Peyer's patch (tissue), 4 donors: Measurements from ENCODE around the gene LSM4.

Source experiments
- POLR2A ChIP-seq, 2 donors: fragments of 450-650 bp; IDR thresholded peaks; one replicate each; pipeline ENCODE4 v1.5.1; 2017; ENCODE audit warnings: antibody characterized with exemption in 2 of 2, mild to moderate bottlenecking in 2 of 2, moderate library complexity in 2 of 2
- TF ChIP-seq, protein P1 (sequence below), 6 experiments: fragments of 450-650 bp in 4 of 6; fragments of 200-600 bp in 2 of 6; sonication (generic) in 1 of 6; IDR thresholded peaks; one replicate each; pipeline ENCODE4 v1.5.1; 2017 to 2019; ENCODE audit warnings: antibody characterized with exemption in 6 of 6, mild to moderate bottlenecking in 3 of 6, moderate library complexity in 1 of 6

DNA sequence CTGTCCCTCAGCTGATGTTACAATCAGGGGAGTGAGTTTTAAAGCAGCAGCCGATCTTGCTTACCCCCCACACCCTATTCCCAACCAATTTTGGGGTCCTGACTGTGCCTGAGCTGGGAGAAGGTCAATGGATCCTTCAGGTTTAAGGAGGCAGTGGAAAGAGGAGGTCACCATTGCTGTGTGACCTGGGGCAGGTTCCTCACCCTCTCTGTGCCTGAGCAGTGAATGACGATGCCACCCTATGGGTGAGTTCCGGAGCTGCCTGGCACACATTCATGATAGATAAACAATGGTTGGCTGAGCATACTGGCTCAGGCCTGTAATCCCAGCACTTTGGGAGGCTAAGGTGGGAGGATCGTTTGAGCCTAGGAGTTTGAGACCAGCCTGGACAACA, 21.2 kb downstream of the LSM4 start:
- TF ChIP-seq POLR2A (IDR thresholded peaks at IDR 0.05), result no peak
- TF ChIP-seq, protein P1, sequence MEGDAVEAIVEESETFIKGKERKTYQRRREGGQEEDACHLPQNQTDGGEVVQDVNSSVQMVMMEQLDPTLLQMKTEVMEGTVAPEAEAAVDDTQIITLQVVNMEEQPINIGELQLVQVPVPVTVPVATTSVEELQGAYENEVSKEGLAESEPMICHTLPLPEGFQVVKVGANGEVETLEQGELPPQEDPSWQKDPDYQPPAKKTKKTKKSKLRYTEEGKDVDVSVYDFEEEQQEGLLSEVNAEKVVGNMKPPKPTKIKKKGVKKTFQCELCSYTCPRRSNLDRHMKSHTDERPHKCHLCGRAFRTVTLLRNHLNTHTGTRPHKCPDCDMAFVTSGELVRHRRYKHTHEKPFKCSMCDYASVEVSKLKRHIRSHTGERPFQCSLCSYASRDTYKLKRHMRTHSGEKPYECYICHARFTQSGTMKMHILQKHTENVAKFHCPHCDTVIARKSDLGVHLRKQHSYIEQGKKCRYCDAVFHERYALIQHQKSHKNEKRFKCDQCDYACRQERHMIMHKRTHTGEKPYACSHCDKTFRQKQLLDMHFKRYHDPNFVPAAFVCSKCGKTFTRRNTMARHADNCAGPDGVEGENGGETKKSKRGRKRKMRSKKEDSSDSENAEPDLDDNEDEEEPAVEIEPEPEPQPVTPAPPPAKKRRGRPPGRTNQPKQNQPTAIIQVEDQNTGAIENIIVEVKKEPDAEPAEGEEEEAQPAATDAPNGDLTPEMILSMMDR (IDR thresholded peaks at IDR 0.05), result no peak
